H7 (cell line): ENCODE results near the gene GRK1. TPM values are rescaled to one million over a fixed set of nuclear protein-coding genes. Genes with fewer than 3 reads are reported as not detected.

Experiments used
- DNase-seq: peaks from one replicate; pipeline ENCODE4 v3.0.0; 2012
- H3K27me3 ChIP-seq: 2 replicates; pipeline ENCODE4 v1.6.0; 2011; ENCODE audit warnings: mild to moderate bottlenecking, low read length; ENCODE audit not compliant: control insufficient read depth, insufficient read depth
- H3K36me3 ChIP-seq: replicated peaks from 2 replicates; pipeline ENCODE4 v1.5.1; 2011; ENCODE audit warnings: low read length; ENCODE audit not compliant: control insufficient read depth, insufficient read depth
- H3K4me3 ChIP-seq: 2 replicates; pipeline ENCODE4 v1.5.1; 2011; ENCODE audit warnings: low read depth, mild to moderate bottlenecking, control low read depth, low read length, moderate library complexity; ENCODE audit not compliant: insufficient read depth
- total RNA-seq: library from RNA; depleted of rRNA; stranded (reverse); fragments of >200 nt; shearing (Covaris generic); gene quantifications from 2 replicates; pipeline ENCODE4 v1.2.3, GENCODE V29; 2014

GRK1 gene
- total RNA-seq, 1 experiment from 2014 or later: 0.14 TPM

DNA sequence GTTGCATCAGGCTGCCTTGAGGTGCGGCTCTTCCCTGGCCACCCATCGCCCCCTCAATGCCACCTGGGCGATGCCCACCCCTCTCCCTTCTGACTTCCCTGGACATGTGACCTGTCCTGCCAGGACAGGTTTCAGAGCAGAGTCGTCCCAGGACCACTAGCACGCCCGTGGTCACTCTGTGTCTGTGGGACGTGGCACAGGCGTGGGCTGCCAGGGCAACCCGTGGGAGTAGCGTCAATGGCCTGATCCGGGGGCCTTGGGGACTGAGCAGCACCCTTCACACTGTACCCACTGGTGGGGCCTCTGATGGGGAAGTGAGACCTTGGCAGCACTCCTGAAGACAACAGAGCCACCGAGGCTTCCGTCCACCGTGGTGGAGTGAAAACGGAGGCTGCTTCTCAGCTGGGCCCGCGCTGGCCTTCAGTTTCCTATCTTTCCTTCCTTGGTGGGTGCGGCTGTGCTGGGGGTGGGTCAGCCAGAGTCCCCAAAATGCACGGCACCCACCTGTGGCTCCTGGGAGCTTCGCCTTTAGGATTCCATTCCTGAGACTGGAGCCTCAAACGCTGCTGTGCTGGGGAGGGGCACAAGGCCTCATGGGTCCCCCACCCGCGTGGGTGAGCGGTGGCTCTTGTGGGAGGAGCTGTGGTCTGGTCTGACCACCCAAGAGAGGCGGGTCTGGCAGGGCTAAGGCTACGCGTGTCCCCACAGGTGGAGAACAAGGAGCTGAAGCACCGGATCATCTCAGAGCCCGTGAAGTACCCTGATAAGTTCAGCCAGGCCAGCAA lies 65.3 kb downstream of the GRK1 start:
- no peak overlapping the region for H3K4me3 ChIP-seq
- H3K27me3 ChIP-seq: no peaks in the 10 kb centered on the region
- peak; percentile 61 for DNase-seq
- H3K36me3 ChIP-seq: no peaks in the 10 kb centered on the region

DNA sequence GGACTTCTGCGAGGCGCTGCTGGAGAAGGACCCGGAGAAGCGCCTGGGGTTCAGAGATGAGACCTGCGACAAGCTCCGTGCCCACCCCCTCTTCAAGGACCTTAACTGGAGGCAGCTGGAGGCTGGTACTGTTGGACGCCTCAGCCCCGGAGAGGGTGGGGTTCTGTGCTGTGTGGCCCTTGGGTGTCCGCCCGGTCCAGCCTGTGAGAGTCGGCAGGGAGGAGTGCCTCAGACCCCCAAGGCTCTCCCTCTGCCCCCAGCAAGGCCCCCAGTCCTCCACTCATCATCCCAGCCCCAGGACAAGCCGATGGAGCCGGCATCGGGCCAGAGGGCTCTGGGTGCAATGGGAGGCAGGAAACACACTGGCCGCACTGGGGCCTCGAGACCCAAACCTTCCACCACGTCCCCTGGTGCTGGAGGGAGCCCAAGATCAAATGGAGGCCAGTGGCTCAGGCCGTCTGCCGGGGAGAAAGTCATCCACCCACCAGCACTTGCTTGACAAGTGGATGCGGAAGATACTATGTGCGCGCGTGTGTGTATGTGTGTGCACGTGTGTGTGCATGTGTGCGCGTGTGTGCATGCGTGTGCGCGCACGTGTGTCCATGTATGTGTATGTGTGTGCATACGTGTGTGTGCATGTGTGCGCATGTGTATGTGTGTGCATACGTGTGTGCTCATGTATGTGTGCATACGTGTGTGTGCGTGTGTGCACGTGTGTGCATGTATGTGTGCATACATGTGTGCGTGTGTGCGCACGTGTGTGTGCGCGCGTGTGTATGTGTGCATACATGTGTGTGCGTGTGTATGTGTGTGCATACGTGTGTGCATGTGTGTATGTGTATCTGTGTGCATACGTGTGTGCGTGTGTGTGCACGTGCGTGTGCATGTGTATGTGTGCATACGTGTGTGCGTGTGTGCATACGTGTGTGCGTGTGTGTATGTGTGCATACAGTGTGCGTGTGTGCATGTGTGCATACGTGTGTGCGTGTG lies 66.2 kb downstream of the GRK1 start:
- peak; percentile 81 for DNase-seq
- Histone ChIP-seq H3K36me3 (no peaks in the 10 kb centered on the region), H3K4me3 (no peak overlapping the region), H3K27me3 (no peaks in the 10 kb centered on the region)

DNA sequence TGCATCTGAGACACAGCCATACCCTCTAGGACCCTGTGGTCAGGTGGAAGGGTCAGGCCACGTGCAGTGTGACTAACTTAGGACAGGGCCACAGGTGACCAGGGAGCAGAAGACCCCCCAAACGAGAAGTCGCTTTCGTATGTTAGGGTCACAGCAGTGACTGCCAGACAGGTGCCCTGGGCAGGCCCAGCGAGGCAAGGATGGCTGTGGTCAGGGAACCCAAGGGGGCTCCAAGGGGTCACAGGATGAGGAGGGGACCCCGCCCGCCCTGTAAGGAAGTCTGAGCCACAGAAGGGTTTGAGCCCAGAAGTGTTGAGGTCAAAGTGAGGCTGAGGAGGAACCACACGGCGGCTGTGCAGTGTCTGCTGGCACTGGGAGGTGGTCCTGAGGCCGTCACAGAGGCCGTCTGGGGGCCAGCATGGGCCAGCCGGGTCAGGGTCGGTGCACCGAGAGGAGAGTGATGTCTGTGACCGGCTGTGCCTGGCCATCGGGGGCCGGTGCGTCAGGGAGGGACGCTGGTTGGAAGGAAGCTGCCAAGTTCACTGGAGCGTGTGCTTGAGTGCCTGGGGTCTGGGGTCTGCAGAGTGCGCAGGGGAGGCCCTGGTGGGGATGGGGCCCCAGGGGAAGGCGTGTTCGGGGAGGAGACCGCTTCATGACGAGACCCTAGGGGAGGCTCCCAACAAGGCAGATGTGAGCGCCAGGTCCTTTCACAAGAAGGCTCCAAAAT lies 67.2 kb downstream of the GRK1 start:
- Histone ChIP-seq H3K4me3 (no peak overlapping the region), H3K36me3 (no peaks in the 10 kb centered on the region), H3K27me3 (no peaks in the 10 kb centered on the region)
- peak; percentile 65 for DNase-seq

DNA sequence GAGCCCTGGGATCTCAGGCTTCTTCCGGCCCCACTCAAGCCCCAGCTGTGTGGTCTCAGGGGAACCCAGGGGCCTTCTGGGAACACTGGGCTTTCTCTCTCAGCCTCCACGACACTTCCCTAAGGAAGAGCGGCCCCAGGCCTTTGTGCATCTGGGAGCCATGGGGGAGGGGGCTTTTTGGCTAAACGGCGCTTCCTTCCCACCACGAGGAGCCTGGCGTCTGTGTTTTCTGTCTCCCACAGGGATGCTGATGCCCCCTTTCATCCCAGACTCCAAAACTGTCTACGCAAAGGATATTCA lies 67.8 kb downstream of the GRK1 start:
- Histone ChIP-seq H3K36me3 (no peaks in the 10 kb centered on the region), H3K4me3 (no peak overlapping the region), H3K27me3 (no peaks in the 10 kb centered on the region)
- DNase-seq: no peak

DNA sequence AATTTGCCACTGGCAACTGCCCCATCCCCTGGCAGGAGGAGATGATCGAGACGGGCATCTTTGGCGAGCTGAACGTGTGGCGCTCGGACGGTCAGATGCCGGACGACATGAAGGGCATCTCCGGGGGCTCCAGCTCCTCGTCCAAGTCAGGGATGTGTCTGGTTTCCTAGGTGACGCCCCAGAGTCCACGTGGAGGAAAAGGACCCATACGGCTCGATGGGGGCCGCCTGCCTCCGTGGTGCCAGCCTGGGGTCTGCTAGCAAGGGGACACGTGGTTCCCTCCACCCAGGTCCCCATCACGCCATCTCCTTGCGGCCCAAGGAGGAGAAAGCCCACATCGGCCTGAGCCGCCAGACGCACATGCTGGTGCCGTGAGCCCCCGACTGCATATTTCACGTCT lies 68.2 kb downstream of the GRK1 start:
- DNase-seq: no peak
- no peak overlapping the region for H3K4me3 ChIP-seq
- H3K27me3 ChIP-seq: no peaks in the 10 kb centered on the region
- H3K36me3 ChIP-seq: no peaks in the 10 kb centered on the region

DNA sequence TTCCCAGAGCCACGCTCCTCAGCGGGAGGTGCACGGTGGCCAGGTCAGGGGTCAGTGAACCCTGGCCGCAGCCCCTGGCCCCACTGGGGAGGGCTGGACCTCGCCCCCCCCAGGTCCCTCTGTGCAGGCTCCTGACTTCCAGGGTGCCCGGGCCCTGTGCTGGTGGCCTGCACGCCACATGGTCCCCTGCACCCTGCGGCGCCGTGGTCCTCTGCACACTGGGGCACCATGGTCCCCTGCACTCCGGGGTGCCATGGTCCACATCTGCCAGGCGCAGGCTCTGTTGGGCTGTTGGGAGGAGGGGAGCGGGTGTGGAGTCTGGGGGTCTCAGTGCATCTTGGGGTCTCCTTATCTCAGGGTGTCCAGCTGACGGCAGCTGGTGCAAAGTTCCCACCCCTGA lies 68.7 kb downstream of the GRK1 start:
- H3K36me3 ChIP-seq: no peaks in the 10 kb centered on the region
- no peaks in the 10 kb centered on the region for H3K27me3 ChIP-seq
- no peak for DNase-seq
- no peak overlapping the region for H3K4me3 ChIP-seq

DNA sequence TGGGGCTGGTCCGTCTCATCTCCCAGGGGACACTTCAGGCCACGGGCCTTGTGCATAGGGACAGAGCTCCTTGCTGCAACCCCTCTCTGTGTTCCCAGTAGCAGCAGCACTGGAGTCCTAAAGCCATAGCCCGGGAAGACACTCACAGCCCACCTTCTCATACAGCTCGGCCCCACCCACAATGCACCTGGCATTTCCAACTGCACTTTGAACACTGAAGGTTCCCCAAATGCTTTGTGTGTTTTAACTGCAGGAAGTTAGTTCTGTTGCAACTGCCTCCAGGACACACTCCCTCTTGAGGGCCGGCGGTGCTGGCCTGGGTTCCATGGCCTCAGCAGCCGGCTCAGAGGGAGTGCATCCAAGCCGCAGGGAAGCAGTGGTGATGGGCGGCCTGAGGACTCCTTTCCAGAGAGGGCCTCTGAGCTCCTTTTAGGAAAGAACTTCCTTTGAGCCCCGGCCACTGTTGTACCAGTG lies 69.3 kb downstream of the GRK1 start:
- H3K36me3 ChIP-seq: no peaks in the 10 kb centered on the region
- DNase-seq: no peak
- H3K4me3 ChIP-seq: no peak overlapping the region
- no peaks in the 10 kb centered on the region for H3K27me3 ChIP-seq

DNA sequence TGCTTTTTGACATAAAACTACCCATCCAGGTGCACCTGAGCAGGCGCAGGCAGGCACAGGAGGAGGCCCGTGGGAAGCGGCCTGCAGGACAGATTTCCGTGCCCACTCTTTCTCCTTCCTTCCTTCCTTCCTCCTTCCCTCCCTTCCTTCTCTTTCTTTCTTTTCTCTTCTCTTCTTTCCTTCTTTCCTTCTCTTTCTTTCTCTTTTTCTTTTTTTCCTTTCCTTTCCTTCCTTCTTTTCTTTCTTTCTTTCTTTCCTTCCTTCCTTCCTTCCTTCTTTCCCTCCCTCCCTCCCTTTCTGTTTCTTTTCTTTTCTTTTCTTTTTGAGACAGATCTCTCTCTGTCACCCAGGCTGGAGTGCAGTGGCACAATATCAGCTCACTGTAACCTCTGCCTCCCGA lies 70.8 kb downstream of the GRK1 start:
- Histone ChIP-seq H3K36me3 (no peaks in the 10 kb centered on the region), H3K4me3 (no peak overlapping the region), H3K27me3 (no peaks in the 10 kb centered on the region)
- DNase-seq: no peak

DNA sequence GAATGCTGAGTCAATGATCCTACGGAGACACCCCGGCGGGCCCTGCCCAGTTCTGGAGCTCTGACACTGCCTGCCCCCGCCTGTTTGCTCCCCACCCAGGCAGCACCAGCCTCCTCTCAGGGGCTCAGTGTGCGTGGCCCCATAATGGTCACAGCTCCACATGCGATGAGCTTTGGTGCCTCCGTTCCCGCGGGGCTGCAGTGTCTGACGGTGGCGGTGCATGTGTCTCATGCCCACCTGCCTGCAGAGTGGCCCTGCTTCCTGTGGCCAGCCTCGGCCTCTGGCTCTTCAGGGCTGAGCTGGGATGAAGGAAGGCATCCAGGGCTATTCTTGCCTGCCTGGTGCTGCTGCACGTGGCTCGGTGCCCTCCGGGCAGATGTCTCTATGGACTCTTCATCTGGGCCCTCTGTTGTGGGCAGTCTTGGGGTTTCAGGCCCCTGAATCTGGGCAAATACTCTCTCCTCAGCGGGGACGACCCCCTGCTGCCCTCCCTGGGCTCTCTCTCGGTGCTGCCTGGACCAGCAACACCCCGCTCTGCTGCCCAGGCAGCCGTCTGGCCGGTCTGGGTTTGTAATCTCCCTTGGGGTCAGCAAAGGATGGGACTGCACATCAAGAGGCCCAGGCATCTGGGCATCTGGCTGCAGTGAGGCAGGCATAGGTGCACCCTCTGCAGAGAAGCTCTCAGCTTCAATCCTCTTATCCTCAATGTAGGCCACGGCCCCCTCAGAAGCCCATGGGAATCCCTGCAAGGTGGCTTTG lies 72.7 kb downstream of the GRK1 start:
- Histone ChIP-seq H3K27me3 (no peaks in the 10 kb centered on the region), H3K4me3 (no peak overlapping the region), H3K36me3 (no peaks in the 10 kb centered on the region)
- no peak for DNase-seq

DNA sequence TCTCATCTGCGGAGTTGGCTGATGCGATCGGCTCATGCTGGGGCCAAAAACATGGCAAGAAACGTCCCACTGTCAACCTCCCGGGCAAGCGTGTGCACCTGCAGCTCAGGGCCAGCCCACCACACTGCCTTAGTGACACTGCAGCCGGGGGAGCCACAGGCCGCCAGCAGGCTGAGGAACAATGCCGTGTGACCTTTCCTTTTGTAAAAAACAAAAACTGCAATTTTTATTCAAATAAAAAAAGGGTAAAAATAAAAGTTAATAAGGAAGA lies 73.2 kb downstream of the GRK1 start:
- Histone ChIP-seq H3K4me3 (no peak overlapping the region), H3K36me3 (no peaks in the 10 kb centered on the region), H3K27me3 (no peaks in the 10 kb centered on the region)
- DNase-seq: no peak

DNA sequence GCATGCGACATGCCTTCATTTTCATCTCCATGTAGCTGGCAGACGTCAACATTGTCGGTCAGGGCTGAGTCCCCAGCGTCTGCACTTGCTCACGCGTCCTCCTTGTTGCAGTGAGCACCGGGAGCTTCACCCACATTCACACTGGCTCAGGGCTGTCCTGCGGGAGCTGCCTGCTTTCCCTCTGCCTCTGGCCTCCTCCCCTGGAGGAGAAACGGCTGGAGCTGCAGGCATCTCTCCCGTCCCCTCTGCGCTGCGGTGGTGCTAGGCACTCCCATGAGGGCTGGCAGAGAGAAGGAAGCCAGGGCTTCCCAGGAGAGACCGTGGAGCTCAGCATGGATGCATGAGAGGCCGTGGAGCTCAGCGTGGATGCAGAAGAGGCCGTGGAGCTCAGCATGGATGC lies 73.6 kb downstream of the GRK1 start:
- H3K4me3 ChIP-seq: no peak overlapping the region
- H3K27me3 ChIP-seq: no peaks in the 10 kb centered on the region
- no peak for DNase-seq
- H3K36me3 ChIP-seq: no peaks in the 10 kb centered on the region

DNA sequence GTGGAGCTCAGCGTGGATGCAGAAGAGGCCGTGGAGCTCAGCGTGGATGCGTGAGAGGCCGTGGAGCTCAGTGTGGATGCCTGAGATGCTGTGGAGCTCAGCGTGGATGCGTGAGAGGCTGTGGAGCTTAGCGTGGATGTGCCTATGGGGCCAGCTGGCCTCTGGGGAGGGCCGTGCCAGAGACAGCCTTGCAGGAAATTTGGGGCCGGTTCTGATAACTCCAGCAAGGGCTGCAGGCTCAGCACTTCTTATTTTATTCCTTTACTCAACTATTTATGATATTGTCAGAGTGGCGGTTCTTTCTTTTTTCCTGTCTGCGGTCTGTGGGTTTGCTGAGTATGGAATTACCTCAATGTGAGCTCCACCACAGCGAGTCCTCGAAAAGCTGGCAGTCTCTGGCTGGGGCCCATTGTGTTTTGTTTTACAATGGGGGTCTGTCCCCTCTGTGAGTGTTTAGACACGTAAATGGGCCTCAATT lies 74.2 kb downstream of the GRK1 start:
- no peak for DNase-seq

DNA sequence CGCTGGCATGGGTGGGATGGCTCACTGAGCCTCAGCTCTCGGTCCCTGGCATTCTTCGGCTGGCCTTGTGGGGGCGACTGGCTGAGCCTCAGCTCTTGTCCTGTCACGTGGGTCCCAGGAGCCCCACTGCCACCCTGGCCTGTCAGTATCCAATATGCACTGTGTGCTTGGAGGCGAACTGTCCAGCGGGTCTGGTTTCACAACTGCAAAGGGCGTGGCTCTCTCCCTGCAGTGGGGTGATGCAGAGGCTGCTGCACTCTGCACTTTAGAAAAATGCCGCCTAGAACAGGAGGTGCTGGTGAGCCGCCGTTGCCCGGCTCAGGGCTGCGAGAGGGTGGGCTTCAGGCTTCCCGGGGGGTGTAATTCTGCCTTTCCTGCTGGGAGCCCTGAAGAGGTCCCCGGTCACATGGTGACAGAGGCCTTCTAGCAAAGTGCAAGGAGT lies 75.0 kb downstream of the GRK1 start:
- Histone ChIP-seq H3K27me3 (no peaks in the 10 kb centered on the region), H3K4me3 (no peak overlapping the region), H3K36me3 (no peaks in the 10 kb centered on the region)
- DNase-seq: peak; percentile 90

More for the DNA sequence above, 74.2 kb downstream of the GRK1 start:
- no peaks in the 10 kb centered on the region for H3K27me3 ChIP-seq
- no peaks in the 10 kb centered on the region for H3K36me3 ChIP-seq
- no peak overlapping the region for H3K4me3 ChIP-seq
